ENCODE measurements around the gene CFAP44. TPM values are rescaled to one million over a fixed set of nuclear protein-coding genes. Genes with fewer than 3 reads are reported as not detected.
A peak's percentile ranks its signal among the peaks of the same experiment; 100 is the strongest.
"Not testable (repeated sequence)": the region's sequence is repeated elsewhere in the genome, so short reads cannot be mapped to it uniquely, and the experiment has no call there.

The CFAP44 gene
- total RNA-seq (9.8 TPM), polyA plus RNA-seq (under 1 TPM in 3 of 4 donors, not detected in 1; 0.03 to 0.71 (median 0.13) TPM)

- Histone ChIP-seq H3K4me3 (ENCODE audit: low read depth, low read length) (peak within 1 kb of the TSS; percentile 38), H3K27me3 (ENCODE audit: control insufficient read depth, insufficient read depth, low read length) (no peaks in the 10 kb centered on the region), H3K27ac (ENCODE audit: insufficient read depth, low read length, poor library complexity, severe bottlenecking) (no peak within 1 kb of the TSS), H3K36me3 (ENCODE audit: control insufficient read depth, insufficient read depth, low read length) (peaks cover 3% of the 10 kb centered on the region), H3K9me3 (ENCODE audit: control insufficient read depth in 2 of 2, low read length in 2 of 2) (no peaks in the 10 kb centered on the region), H3K4me1 (ENCODE audit: control insufficient read depth, insufficient read depth, low read length, poor library complexity, severe bottlenecking) (no peaks in the 10 kb centered on the region)
- DNase-seq = peak; percentile 5 to 42 (median 31)
- Mint-ChIP-seq H3K27ac (no peak within 1 kb of the TSS), H3K4me1 (no peaks in the 10 kb centered on the region), H3K36me3 (peaks cover 15% of the 10 kb centered on the region), H3K27me3 (no peaks in the 10 kb centered on the region), H3K4me3 (peak within 1 kb of the TSS in 3 of 4 donors; percentile 31 to 57 (median 41)), H3K9me3 (peaks cover 0 to 1% (median 0%) of the 10 kb centered on the region in 7 donors)
- no peak for ATAC-seq (ENCODE audit: low read depth in 2 of 2)
Observed at GRCh38 chr3:113441051-113441770, at the start of gene CFAP44. Gene CFAP44 (minus strand): TSS chr3:113441493. CDS start chr3:113433664, 7,829 bp downstream.

GRCh38 chr3:113485161-113485609 lies 43.9 kb upstream of the CFAP44 start:
- peak in 1 of 2 donors; percentile 39 for ATAC-seq (ENCODE audit: low read depth in 2 of 2)
- Mint-ChIP-seq H3K27me3 (no peaks in the 10 kb centered on the region), H3K27ac (peak overlapping the region; percentile 79 to 86 (median 84))

GRCh38 chr3:113468539-113468938 lies 27.2 kb upstream of the CFAP44 start:
- Histone ChIP-seq H3K27ac (ENCODE audit: insufficient read depth, low read length, poor library complexity, severe bottlenecking) (no peak overlapping the region), H3K4me3 (ENCODE audit: low read depth, low read length) (no peak overlapping the region), H3K4me1 (ENCODE audit: control insufficient read depth, insufficient read depth, low read length, poor library complexity, severe bottlenecking) (no peaks in the 10 kb centered on the region), H3K27me3 (ENCODE audit: control insufficient read depth, insufficient read depth, low read length) (no peaks in the 10 kb centered on the region), H3K36me3 (ENCODE audit: control insufficient read depth, insufficient read depth, low read length) (peaks cover 7% of the 10 kb centered on the region), H3K9me3 (ENCODE audit: control insufficient read depth in 2 of 2, low read length in 2 of 2) (no peaks in the 10 kb centered on the region)
- Mint-ChIP-seq H3K27ac (no peak overlapping the region), H3K36me3 (peaks cover 41% of the 10 kb centered on the region), H3K4me3 (no peak overlapping the region), H3K27me3 (no peaks in the 10 kb centered on the region), H3K4me1 (peaks cover 0 to 10% (median 3%) of the 10 kb centered on the region in 4 donors), H3K9me3 (peaks cover 0 to 3% (median 0%) of the 10 kb centered on the region in 7 donors)
- no peak for ATAC-seq (ENCODE audit: low read depth in 2 of 2)
- no peak for DNase-seq

More at GRCh38 chr3:113485161-113485609, 43.9 kb upstream of the CFAP44 start:
- Histone ChIP-seq H3K9me3 (ENCODE audit: control insufficient read depth in 2 of 2, low read length in 2 of 2) (no peaks in the 10 kb centered on the region), H3K36me3 (ENCODE audit: control insufficient read depth, insufficient read depth, low read length) (no peaks in the 10 kb centered on the region), H3K4me3 (ENCODE audit: low read depth, low read length) (no peak overlapping the region), H3K27me3 (ENCODE audit: control insufficient read depth, insufficient read depth, low read length) (no peaks in the 10 kb centered on the region), H3K4me1 (ENCODE audit: control insufficient read depth, insufficient read depth, low read length, poor library complexity, severe bottlenecking) (peaks cover 10% of the 10 kb centered on the region), H3K27ac (ENCODE audit: insufficient read depth, low read length, poor library complexity, severe bottlenecking) (no peak overlapping the region)
- peak in 2 of 3 donors; percentile 44 to 59 for DNase-seq
- peak overlapping the region in 2 of 4 donors; percentile 42 to 65 for H3K4me3 Mint-ChIP-seq
- H3K4me1 Mint-ChIP-seq = peaks cover 9 to 25% (median 12%) of the 10 kb centered on the region in 4 donors
- peaks cover 18% of the 10 kb centered on the region for H3K36me3 Mint-ChIP-seq
- peaks cover 0 to 11% (median 2%) of the 10 kb centered on the region in 7 donors for H3K9me3 Mint-ChIP-seq

GRCh38 chr3:113461488-113461887 lies 20.2 kb upstream of the CFAP44 start:
- no peaks in the 10 kb centered on the region for H3K4me1 Mint-ChIP-seq

GRCh38 chr3:113458554-113458953 lies 17.3 kb upstream of the CFAP44 start:
- not testable (repeated sequence) for H3K27ac Mint-ChIP-seq; DNase-seq; H3K27me3 ChIP-seq (ENCODE audit: control insufficient read depth, insufficient read depth, low read length); H3K4me3 ChIP-seq (ENCODE audit: low read depth, low read length); H3K4me3 Mint-ChIP-seq; H3K4me1 ChIP-seq (ENCODE audit: control insufficient read depth, insufficient read depth, low read length, poor library complexity, severe bottlenecking); H3K9me3 ChIP-seq (ENCODE audit: control insufficient read depth in 2 of 2, low read length in 2 of 2); H3K27ac ChIP-seq (ENCODE audit: insufficient read depth, low read length, poor library complexity, severe bottlenecking); ATAC-seq (ENCODE audit: low read depth in 2 of 2); H3K9me3 Mint-ChIP-seq; H3K27me3 Mint-ChIP-seq; H3K4me1 Mint-ChIP-seq
- peaks cover 22% of the 10 kb centered on the region for H3K36me3 ChIP-seq (ENCODE audit: control insufficient read depth, insufficient read depth, low read length)
- H3K36me3 Mint-ChIP-seq = peaks cover 60% of the 10 kb centered on the region

More at GRCh38 chr3:113461488-113461887, 20.2 kb upstream of the CFAP44 start:
- Histone ChIP-seq H3K36me3 (ENCODE audit: control insufficient read depth, insufficient read depth, low read length) (peaks cover 13% of the 10 kb centered on the region), H3K9me3 (ENCODE audit: control insufficient read depth in 2 of 2, low read length in 2 of 2) (no peaks in the 10 kb centered on the region), H3K27me3 (ENCODE audit: control insufficient read depth, insufficient read depth, low read length) (no peaks in the 10 kb centered on the region), H3K4me3 (ENCODE audit: low read depth, low read length) (no peak overlapping the region), H3K4me1 (ENCODE audit: control insufficient read depth, insufficient read depth, low read length, poor library complexity, severe bottlenecking) (no peaks in the 10 kb centered on the region), H3K27ac (ENCODE audit: insufficient read depth, low read length, poor library complexity, severe bottlenecking) (no peak overlapping the region)
- DNase-seq (no peak), ATAC-seq (ENCODE audit: low read depth in 2 of 2) (no peak)
- no peak overlapping the region for H3K4me3 Mint-ChIP-seq
- H3K9me3 Mint-ChIP-seq = peaks cover 0 to 5% (median 0%) of the 10 kb centered on the region in 7 donors
- peaks cover 51% of the 10 kb centered on the region for H3K36me3 Mint-ChIP-seq
- H3K27me3 Mint-ChIP-seq = no peaks in the 10 kb centered on the region
- H3K27ac Mint-ChIP-seq = no peak overlapping the region

- DNase-seq (no peak), ATAC-seq (ENCODE audit: low read depth in 2 of 2) (no peak)
- H3K9me3 ChIP-seq (ENCODE audit: control insufficient read depth in 2 of 2, low read length in 2 of 2) = no peaks in the 10 kb centered on the region
- Mint-ChIP-seq H3K36me3 (peaks cover 53% of the 10 kb centered on the region), H3K4me1 (peaks cover 0 to 7% (median 2%) of the 10 kb centered on the region in 4 donors), H3K4me3 (no peak overlapping the region), H3K27me3 (no peaks in the 10 kb centered on the region), H3K27ac (no peak overlapping the region), H3K9me3 (no peaks in the 10 kb centered on the region)
- H3K27ac ChIP-seq (ENCODE audit: insufficient read depth, low read length, poor library complexity, severe bottlenecking) = no peak overlapping the region
- H3K36me3 ChIP-seq (ENCODE audit: control insufficient read depth, insufficient read depth, low read length) = peaks cover 26% of the 10 kb centered on the region
- H3K4me1 ChIP-seq (ENCODE audit: control insufficient read depth, insufficient read depth, low read length, poor library complexity, severe bottlenecking) = no peaks in the 10 kb centered on the region
- H3K4me3 ChIP-seq (ENCODE audit: low read depth, low read length) = no peak overlapping the region
- no peaks in the 10 kb centered on the region for H3K27me3 ChIP-seq (ENCODE audit: control insufficient read depth, insufficient read depth, low read length)
Observed at GRCh38 chr3:113455446-113455845, 14.2 kb upstream of the CFAP44 start.

- H3K27ac Mint-ChIP-seq = no peak overlapping the region
- no peak overlapping the region for H3K4me3 Mint-ChIP-seq
- peak in 1 of 3 donors; percentile 36 for DNase-seq
- Histone ChIP-seq H3K27me3 (ENCODE audit: control insufficient read depth, insufficient read depth, low read length) (no peaks in the 10 kb centered on the region), H3K36me3 (ENCODE audit: control insufficient read depth, insufficient read depth, low read length) (peaks cover 22% of the 10 kb centered on the region), H3K9me3 (ENCODE audit: control insufficient read depth in 2 of 2, low read length in 2 of 2) (no peaks in the 10 kb centered on the region), H3K27ac (ENCODE audit: insufficient read depth, low read length, poor library complexity, severe bottlenecking) (no peak overlapping the region), H3K4me1 (ENCODE audit: control insufficient read depth, insufficient read depth, low read length, poor library complexity, severe bottlenecking) (no peaks in the 10 kb centered on the region), H3K4me3 (ENCODE audit: low read depth, low read length) (no peak overlapping the region)
- no peak for ATAC-seq (ENCODE audit: low read depth in 2 of 2)
- no peaks in the 10 kb centered on the region for H3K27me3 Mint-ChIP-seq
- no peaks in the 10 kb centered on the region for H3K9me3 Mint-ChIP-seq
- H3K36me3 Mint-ChIP-seq = peaks cover 46% of the 10 kb centered on the region
- H3K4me1 Mint-ChIP-seq = peaks cover 0 to 7% (median 2%) of the 10 kb centered on the region in 4 donors
Observed at GRCh38 chr3:113454630-113455029, 13.3 kb upstream of the CFAP44 start.
